Omental fat pad (tissue), 4 donors: ENCODE data around the gene CREBL2. TPM values are rescaled to one million over a fixed set of nuclear protein-coding genes. Genes with fewer than 3 reads are reported as not detected.

Experiments
- ATAC-seq: fragments of 150-250 bp; one replicate; pipeline ENCODE4 v1.9.1; 2016; ENCODE audit warnings: mild to moderate bottlenecking, moderate library complexity; ENCODE audit not compliant: low FRiP score
- DNase-seq: peaks from one replicate; pipeline ENCODE4 v3.0.0-alpha.2; 2019; ENCODE audit warnings: low spot score
- total RNA-seq, 4 donors: library from RNA; depleted of rRNA; stranded (reverse); fragments of >200 nt; gene quantifications; one replicate each; pipeline ENCODE4 v1.1.0, GENCODE V29; 2016
- TF ChIP-seq, protein P1 (sequence below), 3 donors: fragments of 450-650 bp; IDR thresholded peaks; one replicate each; pipeline ENCODE4 v1.5.1; 2016 to 2017; ENCODE audit warnings: antibody characterized with exemption in 3 of 3, mild to moderate bottlenecking in 3 of 3, moderate library complexity in 2 of 3

CREBL2 gene
- total RNA-seq, 4 donors from 2014 or later, result 53.0 to 73.9 (median 63.1) TPM

GRCh38 chr12:12689647-12690300, 78.1 kb downstream of the CREBL2 start:
- DNase-seq (no peak), ATAC-seq (no peak)
- TF ChIP-seq, protein P1, sequence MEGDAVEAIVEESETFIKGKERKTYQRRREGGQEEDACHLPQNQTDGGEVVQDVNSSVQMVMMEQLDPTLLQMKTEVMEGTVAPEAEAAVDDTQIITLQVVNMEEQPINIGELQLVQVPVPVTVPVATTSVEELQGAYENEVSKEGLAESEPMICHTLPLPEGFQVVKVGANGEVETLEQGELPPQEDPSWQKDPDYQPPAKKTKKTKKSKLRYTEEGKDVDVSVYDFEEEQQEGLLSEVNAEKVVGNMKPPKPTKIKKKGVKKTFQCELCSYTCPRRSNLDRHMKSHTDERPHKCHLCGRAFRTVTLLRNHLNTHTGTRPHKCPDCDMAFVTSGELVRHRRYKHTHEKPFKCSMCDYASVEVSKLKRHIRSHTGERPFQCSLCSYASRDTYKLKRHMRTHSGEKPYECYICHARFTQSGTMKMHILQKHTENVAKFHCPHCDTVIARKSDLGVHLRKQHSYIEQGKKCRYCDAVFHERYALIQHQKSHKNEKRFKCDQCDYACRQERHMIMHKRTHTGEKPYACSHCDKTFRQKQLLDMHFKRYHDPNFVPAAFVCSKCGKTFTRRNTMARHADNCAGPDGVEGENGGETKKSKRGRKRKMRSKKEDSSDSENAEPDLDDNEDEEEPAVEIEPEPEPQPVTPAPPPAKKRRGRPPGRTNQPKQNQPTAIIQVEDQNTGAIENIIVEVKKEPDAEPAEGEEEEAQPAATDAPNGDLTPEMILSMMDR (IDR thresholded peaks at IDR 0.05), result no peak

GRCh38 chr12:12691549-12691948, 79.9 kb downstream of the CREBL2 start:
- DNase-seq (no peak), ATAC-seq (no peak)
- TF ChIP-seq, protein P1 (IDR thresholded peaks at IDR 0.05), result no peak

DNA sequence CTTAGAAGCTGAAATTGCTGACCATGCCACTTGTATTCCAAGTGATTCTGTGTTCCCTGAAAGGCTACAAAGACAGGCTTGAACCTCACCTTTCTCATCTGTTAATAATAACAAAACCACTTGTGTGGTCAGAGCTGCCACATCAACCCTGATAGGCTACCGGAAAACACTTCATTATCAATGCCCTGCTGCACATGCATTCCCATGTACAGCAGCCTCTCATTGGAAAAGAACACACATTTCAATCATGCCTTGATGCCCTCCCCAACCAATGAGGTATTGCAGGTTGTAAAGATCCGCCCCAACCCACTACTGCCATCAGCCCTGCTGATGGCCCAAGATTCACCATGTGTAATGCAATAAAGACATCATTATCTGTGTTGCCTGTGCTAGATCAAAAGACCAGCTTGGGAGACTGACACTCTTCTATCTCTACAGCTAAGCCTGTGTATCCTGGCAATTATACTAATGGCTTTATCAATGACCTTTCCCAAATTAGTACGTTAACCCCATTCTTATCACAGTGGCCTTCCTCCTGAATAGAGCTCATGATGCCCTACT, 81.5 kb downstream of the CREBL2 start:
- TF ChIP-seq, protein P1 (IDR thresholded peaks at IDR 0.05), result no peak
- DNase-seq, result no peak
- no peak for ATAC-seq

Other genes starting within 250 kb of the CREBL2 start
- gene DUSP16, start 49.0 kb upstream of the CREBL2 start, total RNA-seq, result 10 to 100 TPM; 18.2 to 29.6 (median 18.7) TPM
- 1 to 10 TPM in 2 of 4 donors, under 1 TPM in 1, not detected in 1; 0.38 to 1.3 (median 1.2) TPM for gene GPR19, start 84.3 kb downstream of the CREBL2 start, total RNA-seq
- gene CDKN1B, start 105.5 kb downstream of the CREBL2 start, total RNA-seq, result 10 to 100 TPM; 18.4 to 86.2 (median 26.5) TPM
- gene APOLD1, start 173.8 kb downstream of the CREBL2 start, total RNA-seq, result 100 to 1,000 TPM in 3 of 4 donors, 10 to 100 TPM in 1; 96.4 to 336 (median 119) TPM
- 10 to 100 TPM; 37.4 to 82.0 (median 51.1) TPM for gene DDX47, start 201.5 kb downstream of the CREBL2 start, total RNA-seq